AG10803 (cell line): ENCODE results near the gene PSTPIP1.

ENCODE experiments used
- DNase-seq: peaks from one replicate; pipeline ENCODE4 v3.0.0; 2010; ENCODE audit warnings: low read depth
- H3K4me3 ChIP-seq: 2 replicates; pipeline ENCODE4 v1.5.1; 2011; ENCODE audit warnings: mild to moderate bottlenecking, low read length, control low read depth
- TF ChIP-seq, protein P1 (sequence below): conservative IDR thresholded peaks from 2 replicates; pipeline ENCODE4 v1.5.1; 2011; ENCODE audit warnings: mild to moderate bottlenecking, low read length, control low read depth, inconsistent platforms

The PSTPIP1 gene

GRCh38 chr15:77063249-77063648, 68.3 kb downstream of the PSTPIP1 start:
- TF ChIP-seq, protein P1, sequence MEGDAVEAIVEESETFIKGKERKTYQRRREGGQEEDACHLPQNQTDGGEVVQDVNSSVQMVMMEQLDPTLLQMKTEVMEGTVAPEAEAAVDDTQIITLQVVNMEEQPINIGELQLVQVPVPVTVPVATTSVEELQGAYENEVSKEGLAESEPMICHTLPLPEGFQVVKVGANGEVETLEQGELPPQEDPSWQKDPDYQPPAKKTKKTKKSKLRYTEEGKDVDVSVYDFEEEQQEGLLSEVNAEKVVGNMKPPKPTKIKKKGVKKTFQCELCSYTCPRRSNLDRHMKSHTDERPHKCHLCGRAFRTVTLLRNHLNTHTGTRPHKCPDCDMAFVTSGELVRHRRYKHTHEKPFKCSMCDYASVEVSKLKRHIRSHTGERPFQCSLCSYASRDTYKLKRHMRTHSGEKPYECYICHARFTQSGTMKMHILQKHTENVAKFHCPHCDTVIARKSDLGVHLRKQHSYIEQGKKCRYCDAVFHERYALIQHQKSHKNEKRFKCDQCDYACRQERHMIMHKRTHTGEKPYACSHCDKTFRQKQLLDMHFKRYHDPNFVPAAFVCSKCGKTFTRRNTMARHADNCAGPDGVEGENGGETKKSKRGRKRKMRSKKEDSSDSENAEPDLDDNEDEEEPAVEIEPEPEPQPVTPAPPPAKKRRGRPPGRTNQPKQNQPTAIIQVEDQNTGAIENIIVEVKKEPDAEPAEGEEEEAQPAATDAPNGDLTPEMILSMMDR: no peak
- H3K4me3 ChIP-seq: no peak overlapping the region
- DNase-seq: no peak

GRCh38 chr15:77064063-77064462, 69.1 kb downstream of the PSTPIP1 start:
- TF ChIP-seq, protein P1: no peak
- no peak for DNase-seq
- no peak overlapping the region for H3K4me3 ChIP-seq

GRCh38 chr15:77064539-77065308, 69.8 kb downstream of the PSTPIP1 start:
- no peak overlapping the region for H3K4me3 ChIP-seq
- DNase-seq: no peak
- TF ChIP-seq, protein P1: no peak

GRCh38 chr15:77066971-77067690, 72.2 kb downstream of the PSTPIP1 start:
- DNase-seq: no peak
- H3K4me3 ChIP-seq: no peak overlapping the region
- TF ChIP-seq, protein P1: no peak

DNA sequence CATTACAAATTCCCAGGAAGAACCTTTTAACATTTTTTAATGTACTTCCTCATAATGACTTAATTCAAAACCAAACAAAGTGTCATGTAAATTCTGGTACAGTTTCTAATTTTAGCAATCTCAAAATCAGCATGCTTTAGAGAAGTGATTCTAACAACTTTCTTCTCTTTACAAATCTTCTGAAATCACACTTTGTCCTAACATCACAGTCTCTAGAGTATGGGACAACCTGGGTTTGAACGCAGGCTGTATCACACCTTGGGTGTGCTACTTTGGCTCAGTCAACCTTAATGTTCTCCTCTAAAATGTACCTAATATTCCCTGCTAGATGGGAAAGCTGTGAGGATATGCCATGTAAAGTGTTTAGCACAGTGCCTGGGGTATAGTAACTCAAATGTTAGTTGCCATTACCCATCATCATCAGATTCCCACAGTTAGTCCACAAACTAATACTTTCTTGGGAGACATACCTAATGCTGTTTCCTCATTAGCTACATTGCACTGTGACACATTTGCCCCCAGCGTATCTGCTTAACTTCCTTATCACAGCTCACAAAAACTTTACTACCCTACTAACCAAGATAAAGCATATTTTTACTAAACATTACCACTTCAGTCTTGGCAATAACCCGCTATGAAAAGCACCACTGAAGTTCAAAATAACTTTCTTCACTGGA, 72.9 kb downstream of the PSTPIP1 start:
- TF ChIP-seq, protein P1: no peak

GRCh38 chr15:77068633-77069032, 73.7 kb downstream of the PSTPIP1 start:
- TF ChIP-seq, protein P1: no peak
- no peak for DNase-seq
- no peak overlapping the region for H3K4me3 ChIP-seq

More for the DNA sequence above, 72.9 kb downstream of the PSTPIP1 start:
- H3K4me3 ChIP-seq: no peak overlapping the region
- DNase-seq: no peak
